IPS DF 19.7 (cell line): Measurements from ENCODE around the gene TMEM171.

Experiments
- DNase-seq: peaks from one replicate; pipeline ENCODE4 v3.0.0-alpha.2; 2013; ENCODE audit warnings: low read depth, low spot score

Gene TMEM171

GRCh38 chr5:73119451-73120157 is 771 bp upstream of the TMEM171 start:
- DNase-seq: no peak

GRCh38 chr5:73121119-73121463 is 716 bp downstream of the TMEM171 start:
- no peak for DNase-seq

- DNase-seq: no peak
Measured at GRCh38 chr5:73122875-73123810, 2.8 kb downstream of the TMEM171 start.

- no peak for DNase-seq
Measured at GRCh38 chr5:73125289-73125688, 4.9 kb downstream of the TMEM171 start.

GRCh38 chr5:73126381-73126780 is 6.0 kb downstream of the TMEM171 start:
- no peak for DNase-seq

GRCh38 chr5:73126957-73127356 is 6.6 kb downstream of the TMEM171 start:
- no peak for DNase-seq

GRCh38 chr5:73129143-73129542 is 8.8 kb downstream of the TMEM171 start:
- DNase-seq: no peak

- DNase-seq: no peak
Measured at GRCh38 chr5:73130811-73131210, 10.4 kb downstream of the TMEM171 start.

GRCh38 chr5:73131711-73132425 is 11.5 kb downstream of the TMEM171 start:
- DNase-seq: no peak

GRCh38 chr5:73132759-73133158 is 12.4 kb downstream of the TMEM171 start:
- DNase-seq: no peak

- DNase-seq: no peak
Measured at GRCh38 chr5:73135021-73135420, 14.6 kb downstream of the TMEM171 start.

GRCh38 chr5:73135429-73136054 is 15.2 kb downstream of the TMEM171 start:
- DNase-seq: no peak

GRCh38 chr5:73136055-73136562 is 15.7 kb downstream of the TMEM171 start:
- no peak for DNase-seq

- DNase-seq: no peak
Measured at GRCh38 chr5:73137563-73138530, 17.5 kb downstream of the TMEM171 start.

- DNase-seq: no peak
Measured at GRCh38 chr5:73139485-73139884, 19.1 kb downstream of the TMEM171 start.

GRCh38 chr5:73140801-73141200 is 20.4 kb downstream of the TMEM171 start:
- DNase-seq: no peak

- no peak for DNase-seq
Measured at GRCh38 chr5:73142035-73142434, 21.7 kb downstream of the TMEM171 start.

GRCh38 chr5:73143716-73144115 is 23.3 kb downstream of the TMEM171 start:
- no peak for DNase-seq

- no peak for DNase-seq
Measured at GRCh38 chr5:73149540-73149939, 29.2 kb downstream of the TMEM171 start.

GRCh38 chr5:73150876-73151275 is 30.5 kb downstream of the TMEM171 start:
- no peak for DNase-seq
